Mammary epithelial cell (primary cell): ENCODE results near the gene ZNF383.
"Not testable (repeated sequence)": the region's sequence is repeated elsewhere in the genome, so short reads cannot be mapped to it uniquely, and the experiment has no call there.

ENCODE experiments used
- CTCF ChIP-seq, 2 donors: IDR thresholded peaks in 1 of 2; conservative IDR thresholded peaks in 1 of 2; 2 replicates each; pipeline ENCODE4 v1.5.1; 2011 to 2012; ENCODE audit warnings: inconsistent platforms in 2 of 2, low read length in 2 of 2, mild to moderate bottlenecking in 2 of 2, control low read depth in 1 of 2, low read depth in 1 of 2; ENCODE audit not compliant: insufficient read depth in 1 of 2; ENCODE audit errors: extremely low read depth in 1 of 2
- EZH2 ChIP-seq: IDR thresholded peaks from 2 replicates; pipeline ENCODE4 v1.6.1; 2012; ENCODE audit warnings: low read length, inconsistent platforms, borderline replicate concordance

- not testable (repeated sequence) for TF ChIP-seq CTCF (conservative IDR thresholded peaks at IDR 0.05 in 1 of 2, IDR thresholded peaks at IDR 0.05 in 1 of 2; ENCODE audit: extremely low read depth in 1 of 2, insufficient read depth in 1 of 2, low read depth in 1 of 2, low read length in 2 of 2); EZH2
Observed at GRCh38 chr19:37186071-37186470, 31.9 kb upstream of the ZNF383 start.
